CD4-positive, alpha-beta T cell treated with Interferon gamma for 1 hour (primary cell): ENCODE results near the gene OR10D3.
"Not testable (repeated sequence)": the region's sequence is repeated elsewhere in the genome, so short reads cannot be mapped to it uniquely, and the experiment has no call there.

Source experiments
- DNase-seq: peaks from one replicate; pipeline ENCODE4 v3.0.0-alpha.2; 2020

Gene OR10D3

GRCh38 chr11:124183068-124183467 is at the start of gene OR10D3:
TSS of gene OR10D3 (plus strand) at chr11:124183345. CDS start at chr11:124185270, 1,925 bp downstream.
- DNase-seq = no peak

GRCh38 chr11:124143034-124143433 is 40.1 kb upstream of the OR10D3 start:
- DNase-seq = no peak

- DNase-seq = no peak
Observed at GRCh38 chr11:124147951-124148350, 35.2 kb upstream of the OR10D3 start.

- DNase-seq = no peak
Observed at GRCh38 chr11:124150684-124151083, 32.5 kb upstream of the OR10D3 start.

GRCh38 chr11:124152770-124153407 is 30.3 kb upstream of the OR10D3 start:
- DNase-seq = no peak

- no peak for DNase-seq
Observed at GRCh38 chr11:124153821-124154220, 29.3 kb upstream of the OR10D3 start.

- DNase-seq = no peak
Observed at GRCh38 chr11:124159481-124159880, 23.7 kb upstream of the OR10D3 start.

- no peak for DNase-seq
Observed at GRCh38 chr11:124160986-124161385, 22.2 kb upstream of the OR10D3 start.

- no peak for DNase-seq
Observed at GRCh38 chr11:124167826-124168231, 15.3 kb upstream of the OR10D3 start.

- DNase-seq = no peak
Observed at GRCh38 chr11:124168796-124169195, 14.3 kb upstream of the OR10D3 start.

- not testable (repeated sequence) for DNase-seq
Observed at GRCh38 chr11:124170315-124170714, 12.8 kb upstream of the OR10D3 start.

- no peak for DNase-seq
Observed at GRCh38 chr11:124170801-124171586, 12.2 kb upstream of the OR10D3 start.

GRCh38 chr11:124172101-124172500 is 11.0 kb upstream of the OR10D3 start:
- no peak for DNase-seq

GRCh38 chr11:124172599-124172998 is 10.5 kb upstream of the OR10D3 start:
- DNase-seq = no peak

- no peak for DNase-seq
Observed at GRCh38 chr11:124174001-124174583, 9.1 kb upstream of the OR10D3 start.

- no peak for DNase-seq
Observed at GRCh38 chr11:124176925-124177715, 6.0 kb upstream of the OR10D3 start.

- DNase-seq = no peak
Observed at GRCh38 chr11:124179310-124179709, 3.8 kb upstream of the OR10D3 start.

GRCh38 chr11:124190298-124191139 is 7.4 kb downstream of the OR10D3 start:
- DNase-seq = no peak

GRCh38 chr11:124193221-124194010 is 10.3 kb downstream of the OR10D3 start:
- DNase-seq = no peak

GRCh38 chr11:124194293-124195188 is 11.4 kb downstream of the OR10D3 start:
- no peak for DNase-seq
